Astrocyte (in vitro differentiated cells and primary cell): ENCODE results near the gene PITPNM2.

Experiments
- CTCF ChIP-seq: IDR thresholded peaks from 2 replicates; pipeline ENCODE4 v1.5.1; 2011; ENCODE audit warnings: low read depth, mild to moderate bottlenecking, inconsistent platforms, low read length, moderate library complexity; ENCODE audit not compliant: insufficient read depth
- EZH2 ChIP-seq: IDR thresholded peaks from 2 replicates; pipeline ENCODE4 v1.6.1; 2012; ENCODE audit warnings: mild to moderate bottlenecking, low read length, inconsistent platforms; ENCODE audit not compliant: insufficient read depth

GRCh38 chr12:123131291-123131832, 19.5 kb downstream of the PITPNM2 start:
- TF ChIP-seq CTCF: no peak
- TF ChIP-seq EZH2: no peak
